GM19351 (cell line): ENCODE results near the gene INCA1.

Experiments used
- ATAC-seq: cut with Tn5 transposase; IDR thresholded peaks from one replicate; pipeline ENCODE4 v1.9.1; 2021; ENCODE audit warnings: mild to moderate bottlenecking, moderate library complexity; ENCODE audit not compliant: unreplicated experiment

The INCA1 gene

GRCh38 chr17:4949321-4950074 is 47.8 kb downstream of the INCA1 start:
- peak; percentile 31 for ATAC-seq

- ATAC-seq: peak; percentile 30
Observed at GRCh38 chr17:4948931-4949320, 48.4 kb downstream of the INCA1 start.

- ATAC-seq: no peak
Observed at GRCh38 chr17:4948166-4948930, 49.0 kb downstream of the INCA1 start, which contains the start of gene PFN1. Gene PFN1, minus strand, starts transcription at chr17:4948530. Its CDS starts 136 bp downstream, at chr17:4948394.

GRCh38 chr17:4947411-4948165 is 49.7 kb downstream of the INCA1 start:
- ATAC-seq: no peak

- no peak for ATAC-seq
Observed at GRCh38 chr17:4947010-4947410, 50.3 kb downstream of the INCA1 start.

- no peak for ATAC-seq
Observed at GRCh38 chr17:4946312-4946976, 50.9 kb downstream of the INCA1 start.

GRCh38 chr17:4945944-4946280 is 51.4 kb downstream of the INCA1 start:
- no peak for ATAC-seq

GRCh38 chr17:4945176-4945943 is 52.0 kb downstream of the INCA1 start:
- no peak for ATAC-seq

- no peak for ATAC-seq
Observed at GRCh38 chr17:4944554-4945175, 52.7 kb downstream of the INCA1 start.

GRCh38 chr17:4944163-4944553 is 53.2 kb downstream of the INCA1 start:
- no peak for ATAC-seq

GRCh38 chr17:4942760-4943508 is 54.4 kb downstream of the INCA1 start:
- ATAC-seq: no peak

GRCh38 chr17:4941319-4941610 is 56.1 kb downstream of the INCA1 start:
- ATAC-seq: no peak

- no peak for ATAC-seq
Observed at GRCh38 chr17:4940555-4941318, 56.6 kb downstream of the INCA1 start.

GRCh38 chr17:4939796-4940554 is 57.3 kb downstream of the INCA1 start, which contains the start of the genes RNF167 and SLC25A11:
Gene RNF167, plus strand, starts transcription at chr17:4940268. Its CDS starts 642 bp downstream, at chr17:4940910.
Gene SLC25A11, minus strand, starts transcription at chr17:4940046. Its CDS starts 136 bp downstream, at chr17:4939910.
- peak; percentile 79 for ATAC-seq

- peak; percentile 2 for ATAC-seq
Observed at GRCh38 chr17:4939546-4939795, 57.9 kb downstream of the INCA1 start.

GRCh38 chr17:4938688-4939545 is 58.4 kb downstream of the INCA1 start:
- ATAC-seq: no peak
